Measurements from ENCODE around the gene NPPA.
"Not testable (repeated sequence)": the region's sequence is repeated elsewhere in the genome, so short reads cannot be mapped to it uniquely, and the experiment has no call there.

NPPA gene

DNA sequence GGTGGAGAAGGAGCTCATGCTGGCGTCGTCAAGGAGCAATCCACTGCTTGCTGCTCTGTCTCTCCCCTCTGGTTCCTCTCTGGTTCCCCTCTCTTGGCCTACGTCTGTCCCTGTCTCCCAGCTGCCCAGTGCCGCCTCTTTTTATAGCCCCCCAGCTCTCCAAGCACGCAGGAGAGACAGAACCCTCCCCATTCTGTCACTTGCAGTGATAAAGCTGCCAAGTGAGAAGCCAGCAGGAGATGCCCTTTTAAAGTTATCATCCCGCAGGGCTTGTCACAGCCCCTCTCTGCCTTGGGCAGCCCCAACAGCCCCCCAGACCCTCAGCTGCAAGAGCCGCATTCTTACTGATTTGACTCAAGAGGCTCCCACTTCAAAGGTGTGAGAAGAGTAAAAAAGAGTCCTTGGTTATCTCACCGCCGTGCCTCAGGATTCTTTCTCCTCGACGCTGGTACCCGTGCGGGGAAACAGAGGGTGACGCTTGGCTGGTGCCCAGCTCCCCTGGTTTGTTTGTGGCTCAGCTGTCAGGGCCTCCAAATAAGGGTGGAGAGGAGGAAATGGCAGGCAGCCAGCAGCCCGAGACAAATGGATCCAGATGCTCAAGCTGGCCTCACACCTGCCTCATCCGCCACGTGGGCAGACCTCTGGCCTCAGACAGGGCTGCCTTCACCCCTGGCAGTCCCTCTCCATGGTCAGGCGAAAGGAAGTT lies at the start of gene NPPA:
Gene NPPA (minus strand): TSS at position 117 of the 706 bp plus-strand sequence. CDS start 99 bp downstream, at position 18.
- DNase-seq: no peak

DNA sequence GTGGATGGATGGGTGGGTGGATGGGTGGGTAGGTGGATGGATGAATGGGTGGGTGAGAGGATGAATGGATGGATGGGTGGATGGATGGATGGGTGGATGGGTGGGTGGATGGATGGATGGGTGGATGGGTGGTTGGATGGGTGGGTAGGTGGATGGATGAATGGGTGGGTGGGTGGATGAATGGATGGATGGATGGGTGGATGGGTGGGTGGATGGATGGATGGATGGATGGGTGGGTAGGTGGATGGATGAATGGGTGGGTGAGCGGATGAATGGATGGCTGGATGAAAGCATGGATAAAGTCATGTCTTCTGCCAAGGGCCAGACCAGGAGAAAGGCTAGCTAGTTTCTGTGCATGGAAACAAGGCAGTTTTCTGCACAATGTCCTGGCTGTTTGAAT lies 46.9 kb upstream of the NPPA start:
- DNase-seq: not testable (repeated sequence)

DNA sequence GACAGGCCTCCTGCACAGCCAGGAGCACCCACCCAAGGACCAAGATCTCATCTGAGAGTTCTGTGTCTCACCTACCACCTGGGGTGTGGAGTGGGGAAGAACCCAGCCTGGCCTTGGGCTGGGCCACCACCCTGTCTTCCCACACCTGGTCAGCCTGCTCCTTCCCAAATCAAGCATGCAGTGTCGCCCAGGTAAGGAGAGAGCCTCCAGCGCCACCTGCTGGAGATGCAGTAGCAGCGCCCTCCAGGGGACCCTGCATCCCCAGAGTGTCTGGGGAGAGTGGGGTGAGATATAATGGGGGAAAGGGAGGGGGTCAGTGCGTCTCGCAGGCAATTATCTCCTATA lies 46.3 kb upstream of the NPPA start:
- peak; percentile 63 to 80 (median 64) for DNase-seq

DNA sequence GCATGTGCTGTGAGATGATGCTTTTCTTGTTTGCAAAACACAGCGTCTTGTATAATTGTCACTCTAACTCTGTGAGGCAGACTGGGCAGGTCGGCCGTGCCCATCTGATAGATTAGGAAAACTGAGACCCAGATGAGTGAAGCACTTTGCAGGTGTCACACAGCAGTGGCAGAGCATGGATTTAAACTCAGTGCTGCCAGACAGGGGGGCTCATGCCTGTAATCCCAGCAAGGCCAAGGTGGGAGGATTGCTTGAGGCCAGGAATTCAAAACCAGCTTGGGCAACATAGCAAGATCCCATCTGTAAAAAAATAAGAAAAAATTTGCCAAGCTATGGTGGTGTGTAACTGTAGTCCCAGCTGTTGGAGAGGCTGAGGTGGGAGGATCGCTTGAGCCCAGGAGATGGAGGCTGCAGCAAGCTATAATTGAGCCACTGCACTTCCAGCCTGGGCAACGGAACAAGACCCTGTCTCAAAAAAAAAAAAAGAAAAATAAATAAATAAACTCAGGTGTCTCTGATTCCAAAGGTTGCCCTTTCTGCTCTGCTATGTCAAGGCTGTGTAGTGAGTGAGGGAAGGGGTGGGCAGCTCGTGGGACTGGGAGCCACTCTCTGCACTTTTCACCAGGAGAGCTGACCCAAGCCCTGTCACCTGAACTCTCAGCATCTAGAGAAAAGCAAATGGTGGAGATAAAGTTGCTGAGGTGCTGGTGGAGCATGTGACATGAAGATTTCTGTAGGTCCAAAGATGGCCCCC lies 44.0 kb upstream of the NPPA start:
- DNase-seq: no peak

DNA sequence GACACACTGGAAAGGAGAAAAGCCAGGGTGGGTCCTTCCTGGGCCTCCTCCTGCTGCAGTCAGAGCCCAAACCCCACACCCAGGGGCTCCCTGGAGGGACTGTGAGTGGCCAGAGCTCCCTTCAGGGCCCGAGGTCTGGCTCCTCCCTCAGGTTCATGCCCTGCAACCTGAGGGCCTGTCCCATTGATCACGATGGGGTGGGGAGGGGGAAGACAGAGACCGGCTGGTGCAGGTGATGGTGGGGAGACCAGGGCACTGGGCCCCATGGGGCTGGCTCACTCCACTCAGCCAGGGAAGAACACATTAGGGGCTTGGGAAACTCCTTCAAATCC lies 41.3 kb upstream of the NPPA start:
- no peak for DNase-seq

DNA sequence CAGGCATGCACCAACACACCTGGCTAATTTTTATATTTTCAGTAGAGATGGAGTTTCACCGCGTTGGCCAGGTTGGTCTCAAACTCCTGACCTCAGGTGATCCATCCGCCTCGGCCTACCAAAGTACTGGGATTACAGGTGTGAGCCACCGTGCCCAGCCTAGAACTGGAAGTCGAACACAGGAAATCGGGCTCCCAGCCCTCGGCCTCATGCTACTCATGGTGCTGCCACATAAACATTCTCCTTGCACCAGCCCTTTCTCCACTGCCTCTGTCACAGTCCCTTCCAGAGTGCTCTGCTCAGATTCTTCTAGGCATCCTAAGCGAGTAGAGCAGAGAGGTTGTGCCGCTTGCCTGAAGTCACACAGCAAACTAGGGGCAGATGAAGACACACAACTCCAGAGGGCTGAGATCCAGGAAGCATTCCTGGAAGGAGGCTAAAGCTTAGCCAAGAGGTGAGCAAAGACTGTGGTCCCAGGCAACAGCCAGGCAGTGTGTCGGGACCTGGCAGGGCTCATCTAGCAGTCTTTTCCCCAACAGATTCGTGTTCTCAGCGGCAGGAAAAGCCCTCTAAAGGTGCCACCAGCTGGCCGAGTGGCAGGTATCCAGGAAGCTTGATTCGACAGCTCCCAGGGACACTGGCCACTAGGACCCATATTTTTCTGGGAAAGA lies 40.8 kb upstream of the NPPA start:
- no peak for DNase-seq

DNA sequence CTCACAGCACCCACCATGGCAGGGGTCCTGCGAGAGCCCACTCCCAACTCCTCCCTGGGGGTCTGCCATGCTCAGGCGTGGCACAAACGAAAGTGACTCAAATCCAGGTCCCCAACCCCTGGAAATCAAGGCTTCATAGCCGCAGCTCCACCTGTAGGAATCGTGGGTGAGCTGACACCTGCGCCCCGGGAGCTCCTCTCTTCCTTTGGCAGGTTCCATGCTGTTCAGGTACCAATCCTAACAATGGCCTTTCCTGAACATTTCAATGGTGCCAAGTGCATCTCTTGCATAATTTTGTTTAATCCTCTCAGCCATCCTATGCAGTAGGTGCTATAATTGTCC lies 40.1 kb upstream of the NPPA start:
- no peak for DNase-seq

DNA sequence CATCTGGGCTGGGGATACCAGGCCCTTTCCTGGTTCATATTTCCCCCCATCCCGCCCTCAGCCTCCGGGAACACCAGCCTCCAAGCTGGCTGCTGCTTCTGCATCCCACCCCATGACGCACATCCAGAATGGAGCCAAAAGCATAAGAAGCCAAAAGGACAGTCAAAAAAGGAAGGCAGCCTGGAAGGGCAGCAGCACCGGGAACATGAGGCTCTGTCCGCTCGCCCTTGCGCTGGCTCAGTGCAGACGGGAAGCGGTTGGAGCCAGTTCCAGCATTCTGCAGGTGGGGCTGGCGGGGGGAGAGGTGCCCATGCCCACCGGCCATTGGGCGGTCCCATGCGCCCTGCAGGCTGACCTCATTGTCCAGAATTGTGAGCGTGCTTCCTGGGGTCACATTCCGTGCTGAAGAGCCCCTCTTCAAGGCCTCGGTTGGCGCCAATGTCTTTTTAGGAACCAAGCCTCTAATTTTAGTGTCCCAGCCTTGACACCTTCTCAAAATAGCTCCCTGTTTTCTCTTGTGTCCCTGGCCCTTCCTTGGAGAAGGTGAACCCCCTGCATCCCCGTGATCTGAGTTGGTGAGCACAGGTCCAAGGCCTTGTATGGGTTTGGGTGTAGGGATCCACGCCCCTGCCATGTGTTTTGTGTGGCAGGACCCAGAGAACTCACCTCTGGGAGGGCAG lies 39.5 kb upstream of the NPPA start:
- no peak for DNase-seq

DNA sequence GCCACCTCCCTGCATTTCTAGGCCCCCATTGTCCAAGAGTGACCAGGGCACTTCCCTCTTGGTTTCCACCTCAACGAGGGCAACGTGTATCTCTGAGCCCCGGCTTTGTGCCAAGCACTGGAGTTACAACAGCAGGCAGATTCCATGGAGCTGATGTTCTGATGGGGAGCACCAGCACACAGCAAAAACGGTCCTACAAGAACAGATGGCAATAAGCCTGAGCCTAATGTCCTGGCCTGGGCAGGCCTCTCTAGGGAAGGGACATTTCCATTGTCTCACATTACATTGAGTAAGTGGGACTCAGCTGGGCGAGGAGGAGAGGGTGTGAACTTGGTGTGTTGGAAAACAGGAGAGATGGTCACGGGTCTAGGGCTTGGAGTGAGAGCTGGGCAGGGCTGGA lies 38.3 kb upstream of the NPPA start:
- DNase-seq: no peak

DNA sequence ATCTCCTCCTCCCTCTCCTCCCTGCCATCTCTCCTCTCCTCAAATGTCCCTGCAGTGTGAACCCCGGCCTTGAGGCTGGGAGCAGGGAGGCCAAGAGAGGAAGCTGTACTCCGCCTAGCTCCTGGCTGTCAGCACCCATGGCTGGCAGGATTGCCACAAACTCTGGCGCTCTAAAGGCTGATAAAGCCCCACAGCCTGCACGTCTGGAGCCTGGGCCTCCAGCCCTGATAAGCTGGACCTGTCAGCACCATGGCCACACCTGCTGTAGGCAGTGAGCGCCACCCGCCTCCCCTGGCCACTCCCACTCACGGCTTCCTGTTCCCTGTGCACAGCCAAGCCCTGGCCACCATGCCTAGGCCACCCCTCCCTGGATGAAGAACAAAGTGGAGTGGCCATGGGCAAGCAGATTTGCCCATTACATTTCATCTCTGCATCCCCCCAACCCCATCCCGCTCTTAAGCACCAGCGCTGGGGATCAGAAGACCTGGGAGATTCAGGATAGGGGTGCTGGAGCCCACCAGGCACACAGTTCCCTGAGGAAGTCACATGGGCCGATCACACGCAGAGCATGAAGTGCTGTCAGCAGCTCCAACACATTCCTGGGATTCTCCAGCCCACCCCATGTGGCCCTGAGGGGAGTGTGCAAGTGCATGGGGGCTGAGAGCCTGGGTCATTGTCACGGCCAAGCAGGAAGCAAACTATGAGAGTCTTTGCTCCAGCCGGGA lies 35.4 kb upstream of the NPPA start:
- peak in 1 of 3 donors; percentile 39 for DNase-seq

DNA sequence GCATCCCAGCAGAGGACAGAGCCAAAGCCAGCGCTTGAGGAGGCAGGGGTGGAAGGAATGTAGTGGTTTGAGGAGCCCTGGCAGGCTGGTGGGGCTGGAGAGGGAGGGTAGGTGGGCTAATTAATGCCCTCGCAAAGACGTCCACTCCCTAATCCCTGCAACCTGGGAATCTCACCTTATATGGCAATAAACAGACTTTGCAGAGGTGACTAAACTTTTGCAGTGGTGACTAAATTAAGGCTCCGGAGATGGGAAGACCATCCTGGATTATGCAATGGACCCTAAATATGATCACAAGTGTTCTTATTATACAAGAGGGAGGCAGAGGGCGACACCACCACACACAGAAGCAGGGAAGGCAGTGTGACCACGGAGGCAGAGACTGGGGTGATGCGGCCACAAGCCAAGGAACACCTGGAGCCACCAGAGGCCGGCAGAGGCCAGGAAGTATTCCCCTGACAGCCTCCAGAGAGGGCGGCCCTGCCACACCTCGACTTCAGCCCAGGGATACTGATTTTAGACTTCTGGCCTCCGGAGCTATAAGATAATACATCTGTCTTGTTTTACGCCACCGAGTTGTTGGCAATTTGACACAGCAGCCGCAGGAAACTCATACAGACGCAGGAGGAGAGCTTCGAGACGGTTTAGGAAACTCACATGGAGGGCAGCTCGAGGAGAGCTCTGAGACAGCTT lies 34.3 kb upstream of the NPPA start:
- DNase-seq: no peak

DNA sequence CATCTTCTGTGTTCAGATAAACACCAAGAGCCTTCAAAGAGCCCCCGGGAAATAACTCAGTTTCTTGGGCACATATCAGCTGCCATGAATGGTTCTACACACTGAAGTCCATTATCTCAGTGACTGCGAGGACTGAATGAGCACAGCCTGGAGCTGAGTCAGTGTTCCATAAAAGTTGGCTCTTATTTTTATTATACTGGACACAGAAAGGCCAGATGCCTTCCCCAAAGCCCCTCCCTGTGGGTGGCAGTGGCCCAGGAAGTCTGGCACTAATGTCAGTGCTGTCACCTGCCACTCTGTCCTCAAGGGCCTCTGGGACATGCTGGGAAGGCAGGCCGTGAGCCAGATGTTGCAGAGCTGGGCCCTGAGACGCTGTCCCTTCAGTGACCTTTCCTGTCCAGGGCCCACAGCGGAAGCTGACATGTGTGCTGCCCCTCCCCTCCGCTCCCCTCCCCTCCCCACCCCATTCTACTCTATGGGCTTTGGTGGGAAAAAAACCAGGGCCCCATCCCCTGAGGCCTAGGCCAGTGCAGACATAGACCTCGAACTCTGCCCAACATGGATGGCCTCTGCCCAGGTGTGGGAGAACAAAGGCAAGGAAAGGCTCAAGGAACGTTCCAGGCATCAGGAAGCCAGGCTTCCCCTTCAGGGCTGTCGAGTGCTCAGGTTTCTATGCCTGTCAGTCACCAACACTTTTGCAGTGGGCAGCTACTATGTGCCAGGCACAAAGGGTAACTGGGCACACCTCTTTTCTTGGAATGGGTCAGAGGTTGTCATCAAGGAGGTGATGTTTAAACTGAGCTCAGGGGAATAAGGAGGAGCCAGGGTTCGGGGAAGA lies 33.5 kb upstream of the NPPA start:
- no peak for DNase-seq

DNA sequence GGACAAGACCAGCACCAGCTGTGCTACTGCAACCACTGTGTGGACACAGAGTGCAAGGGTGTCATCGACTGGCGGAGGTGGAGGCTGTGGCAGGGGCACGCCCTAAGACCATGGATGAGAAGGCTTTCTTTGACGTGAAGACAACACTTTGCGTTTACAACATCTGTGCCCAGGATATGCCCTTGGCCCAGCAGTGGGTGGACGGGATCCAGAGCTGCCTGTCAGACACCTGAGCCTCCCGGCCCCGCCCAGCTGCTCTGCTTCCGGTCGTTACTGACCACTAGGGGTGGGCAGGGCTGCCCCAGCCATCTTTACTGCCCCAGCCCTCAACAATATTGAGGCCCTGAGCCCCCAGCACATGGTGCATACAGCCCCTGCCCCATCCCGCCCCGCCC lies 32.6 kb upstream of the NPPA start:
- no peak for DNase-seq

DNA sequence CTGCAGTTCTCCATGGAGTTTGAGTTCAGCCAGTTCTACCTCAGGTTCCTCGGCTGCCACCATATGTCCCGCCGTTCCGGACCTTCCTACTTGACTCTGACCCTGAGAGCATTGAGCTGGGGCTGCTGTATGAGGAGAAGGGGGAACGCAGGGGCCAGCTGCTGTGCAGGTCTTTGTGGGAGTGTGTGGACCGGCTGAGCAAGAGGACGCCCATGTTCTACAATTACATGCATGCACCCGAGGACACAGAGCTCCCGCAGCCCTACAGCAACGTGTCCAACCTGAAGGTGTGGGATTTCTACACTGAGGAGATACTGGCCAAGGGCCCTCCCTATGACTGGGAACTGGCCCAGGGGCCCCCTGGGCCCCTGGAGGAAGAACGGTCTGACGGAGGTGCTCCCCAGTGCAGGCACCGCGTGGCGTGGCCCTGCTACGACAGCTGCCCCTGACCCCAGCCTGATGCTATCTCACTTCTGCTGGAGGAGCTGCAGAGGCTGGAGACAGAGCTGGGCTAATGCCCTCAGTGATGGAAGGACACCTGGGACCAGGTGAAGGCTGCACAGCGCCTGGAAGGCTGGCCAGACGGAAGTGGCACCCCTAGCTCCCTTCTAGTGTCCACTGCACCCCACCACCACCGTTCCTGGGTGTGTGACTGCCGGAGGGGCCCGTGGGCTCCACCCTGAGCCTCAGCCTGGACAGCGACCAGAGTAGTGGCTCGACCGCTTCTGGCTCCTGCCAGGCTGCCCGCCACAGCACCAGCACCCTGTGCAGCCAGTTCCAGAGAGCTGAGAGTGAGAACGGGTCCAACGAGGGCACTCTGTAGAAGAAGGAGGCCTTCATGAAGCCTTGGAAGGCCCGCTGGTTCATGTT lies 32.0 kb upstream of the NPPA start:
- DNase-seq: no peak

DNA sequence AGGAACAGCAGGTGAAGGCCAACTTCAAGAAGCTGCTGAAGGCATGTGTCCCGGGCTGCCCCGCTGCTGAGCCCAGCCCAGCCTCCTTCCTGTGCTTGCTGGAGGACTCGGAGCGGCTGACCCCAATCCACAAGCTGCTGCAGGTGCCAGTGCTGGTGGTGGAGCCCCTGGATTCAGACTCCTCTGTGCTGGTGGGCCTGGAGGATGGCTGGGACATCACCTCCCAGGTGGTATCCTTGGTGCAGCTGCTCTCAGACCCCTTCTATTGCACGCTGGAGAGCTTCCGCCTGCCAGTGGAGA lies 31.3 kb upstream of the NPPA start:
- no peak for DNase-seq

DNA sequence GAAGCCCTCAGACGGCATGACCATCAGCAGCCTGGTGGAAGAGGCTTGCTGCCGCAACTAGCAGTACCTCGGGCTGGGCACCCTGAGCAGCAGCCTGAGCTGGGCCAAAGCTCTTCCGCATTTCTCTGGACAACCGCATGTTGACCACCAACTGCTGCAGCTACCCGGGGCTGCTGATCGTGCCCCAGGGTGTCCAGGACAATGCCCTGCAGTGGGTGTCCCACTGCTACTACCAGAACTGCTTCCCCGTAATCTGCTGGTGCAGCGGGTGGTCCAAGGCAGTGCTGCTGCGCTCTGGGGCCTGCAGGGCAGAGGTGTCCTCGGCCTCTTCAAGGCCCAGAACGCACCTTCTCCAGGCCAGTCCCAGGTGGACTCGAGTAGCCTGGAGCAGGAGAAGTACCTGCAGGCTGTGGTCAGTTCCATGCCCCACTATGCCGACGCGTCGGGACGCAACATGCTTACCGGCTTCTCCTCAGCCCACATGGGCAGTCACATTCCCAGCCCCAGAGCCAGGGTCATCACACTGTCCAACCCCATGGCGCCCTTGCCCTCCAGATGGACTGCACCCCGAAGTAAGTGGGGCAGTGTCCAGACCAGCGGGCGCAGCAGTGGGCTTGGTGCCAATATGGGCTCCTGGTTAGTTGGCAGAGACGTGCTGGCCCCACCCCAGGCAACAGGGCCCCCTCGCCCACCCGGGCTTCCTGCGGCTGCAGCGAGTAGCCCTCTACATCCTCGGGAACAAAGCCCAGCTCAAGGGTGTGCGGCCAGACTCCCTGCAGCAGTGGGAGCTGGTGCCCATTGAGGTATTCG lies 30.7 kb upstream of the NPPA start:
- no peak for DNase-seq

DNA sequence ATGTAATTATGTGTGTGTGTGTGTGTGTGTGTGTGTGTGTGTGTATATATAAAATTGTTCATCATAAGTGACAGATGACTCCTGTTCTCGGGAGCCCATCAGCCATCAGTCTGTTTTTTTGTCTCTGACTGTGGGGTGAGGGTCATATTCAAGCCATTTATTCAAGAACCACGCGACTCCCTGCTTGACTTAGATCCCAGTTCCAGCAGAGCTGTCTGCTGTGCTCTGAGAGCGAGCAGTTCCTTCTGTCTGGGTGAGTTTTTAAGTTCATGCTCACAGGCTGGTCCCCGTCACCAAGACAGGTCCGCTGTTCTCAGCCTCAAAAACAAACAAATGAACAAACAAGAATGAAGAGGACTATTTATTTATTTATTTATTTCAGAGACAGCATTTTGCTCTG lies 29.5 kb upstream of the NPPA start:
- DNase-seq: no peak

DNA sequence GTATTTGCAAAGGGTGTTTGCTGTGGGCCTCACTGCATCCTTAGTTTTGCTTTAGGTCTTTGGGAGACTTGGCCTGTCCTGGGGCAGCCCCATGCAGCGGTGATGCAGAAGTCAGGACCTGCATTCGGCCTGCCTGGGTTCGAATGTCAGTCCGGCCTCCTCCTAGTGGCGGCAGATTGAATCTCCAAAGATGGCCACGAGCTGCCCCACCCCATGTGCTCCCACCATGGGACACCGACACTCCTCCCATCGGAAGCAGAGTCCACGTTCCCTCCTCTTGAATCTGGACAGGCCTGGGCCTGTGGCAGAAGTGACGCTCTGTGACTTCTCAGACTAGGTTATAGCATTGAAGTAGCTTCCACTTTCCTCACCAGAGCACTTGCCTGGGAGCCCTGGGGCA lies 27.5 kb upstream of the NPPA start:
- DNase-seq: no peak

DNA sequence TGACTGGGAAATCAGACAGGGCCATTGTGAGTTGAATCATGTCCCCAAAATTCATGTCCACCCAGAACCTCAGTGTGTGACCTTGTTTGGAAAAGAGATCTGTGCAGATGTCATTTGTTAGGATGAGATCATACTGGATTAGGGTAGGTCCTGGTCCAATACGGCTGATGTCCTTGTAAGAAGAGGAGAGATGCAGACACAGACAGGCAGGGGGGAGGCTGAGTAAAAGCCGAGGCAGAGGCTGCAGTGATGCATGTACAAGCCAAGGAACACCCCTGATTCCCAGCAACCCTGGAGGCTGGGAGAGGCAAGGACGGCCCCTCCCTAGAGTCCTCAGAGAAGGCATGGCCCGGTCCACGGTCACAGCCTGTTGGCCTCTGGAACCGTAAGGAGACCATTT lies 27.0 kb upstream of the NPPA start:
- no peak for DNase-seq

DNA sequence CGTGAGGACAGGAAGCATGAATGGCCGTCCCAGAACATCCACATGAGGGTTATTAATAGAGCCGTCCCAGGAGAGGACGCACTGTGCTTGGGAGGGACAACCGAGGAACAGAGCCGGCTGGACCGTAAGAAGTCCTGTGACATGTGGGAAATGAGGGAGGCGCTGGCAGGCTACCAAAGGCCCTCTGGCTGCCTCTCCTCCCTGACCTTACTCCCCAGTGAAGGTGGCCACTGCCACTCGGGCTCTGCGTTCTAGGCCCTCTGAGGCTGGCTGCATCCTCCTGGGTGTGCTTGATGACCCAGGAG lies 26.6 kb upstream of the NPPA start:
- no peak for DNase-seq

Measured in suppressor macrophage treated with lipopolysaccharide for 1 hour (primary cell).